Body of pancreas (tissue), 4 donors: ENCODE results near the gene PARD6B.

Experiments used
- POLR2A ChIP-seq, 3 donors: fragments of 450-650 bp; IDR thresholded peaks; one replicate each; pipeline ENCODE4 v1.6.1; 2016; ENCODE audit warnings: antibody characterized with exemption in 3 of 3, mild to moderate bottlenecking in 2 of 3
- TF ChIP-seq, protein P1 (sequence below), 7 experiments: fragments of 450-650 bp in 4 of 7; fragments of 200-600 bp in 3 of 7; sonication (generic) in 3 of 7; IDR thresholded peaks; one replicate each; pipeline ENCODE4 v1.5.1; 2016 to 2019; ENCODE audit warnings: antibody characterized with exemption in 7 of 7

GRCh38 chr20:50794846-50795634, 63.7 kb downstream of the PARD6B start, which contains the start of gene BCAS4:
- TF ChIP-seq, protein P1, sequence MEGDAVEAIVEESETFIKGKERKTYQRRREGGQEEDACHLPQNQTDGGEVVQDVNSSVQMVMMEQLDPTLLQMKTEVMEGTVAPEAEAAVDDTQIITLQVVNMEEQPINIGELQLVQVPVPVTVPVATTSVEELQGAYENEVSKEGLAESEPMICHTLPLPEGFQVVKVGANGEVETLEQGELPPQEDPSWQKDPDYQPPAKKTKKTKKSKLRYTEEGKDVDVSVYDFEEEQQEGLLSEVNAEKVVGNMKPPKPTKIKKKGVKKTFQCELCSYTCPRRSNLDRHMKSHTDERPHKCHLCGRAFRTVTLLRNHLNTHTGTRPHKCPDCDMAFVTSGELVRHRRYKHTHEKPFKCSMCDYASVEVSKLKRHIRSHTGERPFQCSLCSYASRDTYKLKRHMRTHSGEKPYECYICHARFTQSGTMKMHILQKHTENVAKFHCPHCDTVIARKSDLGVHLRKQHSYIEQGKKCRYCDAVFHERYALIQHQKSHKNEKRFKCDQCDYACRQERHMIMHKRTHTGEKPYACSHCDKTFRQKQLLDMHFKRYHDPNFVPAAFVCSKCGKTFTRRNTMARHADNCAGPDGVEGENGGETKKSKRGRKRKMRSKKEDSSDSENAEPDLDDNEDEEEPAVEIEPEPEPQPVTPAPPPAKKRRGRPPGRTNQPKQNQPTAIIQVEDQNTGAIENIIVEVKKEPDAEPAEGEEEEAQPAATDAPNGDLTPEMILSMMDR (IDR thresholded peaks at IDR 0.05) = peak in 5 of 7 experiments; percentile 52 to 100 (median 98)
- TF ChIP-seq POLR2A (IDR thresholded peaks at IDR 0.05) = no peak
